Peyer's patch (tissue), 4 donors: ENCODE measurements around the gene COL8A1. TPM values are rescaled to one million over a fixed set of nuclear protein-coding genes. Genes with fewer than 3 reads are reported as not detected.

Source experiments
- DNase-seq, 3 donors: peaks; one replicate each; pipeline ENCODE4 v3.0.0-alpha.2; 2017 to 2019
- H3K27ac ChIP-seq, 4 donors: fragments of 200-600 bp; sonication (generic); one replicate each; pipeline ENCODE4 v1.5.1; 2016 to 2019
- H3K27me3 ChIP-seq, 2 donors: fragments of 200-600 bp; sonication (generic); one replicate each; pipeline ENCODE4 v1.5.1; 2019
- H3K36me3 ChIP-seq, 3 donors: fragments of 200-600 bp; sonication (generic); one replicate each; pipeline ENCODE4 v1.5.1; 2016 to 2019
- H3K4me1 ChIP-seq, 4 donors: fragments of 200-600 bp; sonication (generic); one replicate each; pipeline ENCODE4 v1.5.1; 2016 to 2019
- H3K4me3 ChIP-seq, 4 donors: fragments of 200-600 bp; sonication (generic); 1 replicate in 3 of 4; 2 replicates in 1 of 4; pipeline ENCODE4 v1.5.1; 2016 to 2019; ENCODE audit warnings: mild to moderate bottlenecking in 1 of 4
- H3K9me3 ChIP-seq, 4 donors: fragments of 200-600 bp; sonication (generic); one replicate each; pipeline ENCODE4 v1.5.1; 2016 to 2019; ENCODE audit warnings: mild to moderate bottlenecking in 1 of 4
- CTCF ChIP-seq, 6 experiments: fragments of 450-650 bp in 4 of 6; fragments of 200-600 bp in 2 of 6; sonication (generic) in 1 of 6; IDR thresholded peaks; one replicate each; pipeline ENCODE4 v1.5.1; 2017 to 2019; ENCODE audit warnings: antibody characterized with exemption in 6 of 6, mild to moderate bottlenecking in 3 of 6, moderate library complexity in 1 of 6
- POLR2A ChIP-seq, 2 donors: fragments of 450-650 bp; IDR thresholded peaks; one replicate each; pipeline ENCODE4 v1.5.1; 2017; ENCODE audit warnings: antibody characterized with exemption in 2 of 2, mild to moderate bottlenecking in 2 of 2, moderate library complexity in 2 of 2
- total RNA-seq, 4 donors: library from RNA; depleted of rRNA; stranded (reverse); fragments of >200 nt; gene quantifications; one replicate each; pipeline ENCODE4 v1.1.0, GENCODE V29; 2016

COL8A1 gene
- total RNA-seq, 4 donors from 2014 or later = 2.3 to 5.3 (median 3.3) TPM; not detected in 1

GRCh38 chr3:99669879-99670555 is 31.6 kb downstream of the COL8A1 start:
- Histone ChIP-seq H3K36me3 (no peaks in the 10 kb centered on the region), H3K27me3 (no peaks in the 10 kb centered on the region), H3K4me3 (no peak overlapping the region), H3K27ac (no peak overlapping the region), H3K9me3 (no peaks in the 10 kb centered on the region), H3K4me1 (no peaks in the 10 kb centered on the region)
- DNase-seq = no peak
- TF ChIP-seq CTCF (IDR thresholded peaks at IDR 0.05) = no peak
- TF ChIP-seq POLR2A (IDR thresholded peaks at IDR 0.05) = no peak

GRCh38 chr3:99670556-99670950 is 32.2 kb downstream of the COL8A1 start:
- Histone ChIP-seq H3K4me1 (no peaks in the 10 kb centered on the region), H3K36me3 (no peaks in the 10 kb centered on the region), H3K27ac (no peak overlapping the region), H3K9me3 (no peaks in the 10 kb centered on the region), H3K4me3 (no peak overlapping the region), H3K27me3 (no peaks in the 10 kb centered on the region)
- DNase-seq = no peak
- TF ChIP-seq CTCF (IDR thresholded peaks at IDR 0.05) (no peak), POLR2A (IDR thresholded peaks at IDR 0.05) (no peak)

- no peak for TF ChIP-seq POLR2A (IDR thresholded peaks at IDR 0.05)
- TF ChIP-seq CTCF (IDR thresholded peaks at IDR 0.05) = no peak
- no peaks in the 10 kb centered on the region for H3K9me3 ChIP-seq
- no peak overlapping the region for H3K4me3 ChIP-seq
- H3K36me3 ChIP-seq = no peaks in the 10 kb centered on the region
- no peak for DNase-seq
- H3K27ac ChIP-seq = no peak overlapping the region
- no peaks in the 10 kb centered on the region for H3K27me3 ChIP-seq
- H3K4me1 ChIP-seq = no peaks in the 10 kb centered on the region
These were observed 35.8 kb downstream of the COL8A1 start for GRCh38 chr3:99674086-99674789.

GRCh38 chr3:99678023-99678422 is 39.6 kb downstream of the COL8A1 start:
- Histone ChIP-seq H3K27me3 (no peaks in the 10 kb centered on the region), H3K4me3 (no peak overlapping the region), H3K36me3 (no peaks in the 10 kb centered on the region), H3K4me1 (no peaks in the 10 kb centered on the region), H3K27ac (peak overlapping the region in 2 of 4 donors; percentile 4 to 30), H3K9me3 (no peaks in the 10 kb centered on the region)
- no peak for DNase-seq
- TF ChIP-seq POLR2A (IDR thresholded peaks at IDR 0.05) (no peak), CTCF (IDR thresholded peaks at IDR 0.05) (no peak)

- no peak overlapping the region for H3K4me3 ChIP-seq
- H3K4me1 ChIP-seq = no peaks in the 10 kb centered on the region
- TF ChIP-seq CTCF (IDR thresholded peaks at IDR 0.05) = no peak
- no peak for TF ChIP-seq POLR2A (IDR thresholded peaks at IDR 0.05)
- H3K9me3 ChIP-seq = no peaks in the 10 kb centered on the region
- no peaks in the 10 kb centered on the region for H3K36me3 ChIP-seq
- H3K27ac ChIP-seq = no peak overlapping the region
- DNase-seq = no peak
- H3K27me3 ChIP-seq = no peaks in the 10 kb centered on the region
These were observed 40.5 kb downstream of the COL8A1 start for GRCh38 chr3:99678896-99679295.
